Measurements from ENCODE around the gene RHEB. TPM values are rescaled to one million over a fixed set of nuclear protein-coding genes. Genes with fewer than 3 reads are reported as not detected.
A peak's percentile ranks its signal among the peaks of the same experiment; 100 is the strongest.
"Not testable (repeated sequence)": the region's sequence is repeated elsewhere in the genome, so short reads cannot be mapped to it uniquely, and the experiment has no call there.

Gene RHEB
- total RNA-seq, 1 donor from 2014 or later, result 68.6 TPM

DNA sequence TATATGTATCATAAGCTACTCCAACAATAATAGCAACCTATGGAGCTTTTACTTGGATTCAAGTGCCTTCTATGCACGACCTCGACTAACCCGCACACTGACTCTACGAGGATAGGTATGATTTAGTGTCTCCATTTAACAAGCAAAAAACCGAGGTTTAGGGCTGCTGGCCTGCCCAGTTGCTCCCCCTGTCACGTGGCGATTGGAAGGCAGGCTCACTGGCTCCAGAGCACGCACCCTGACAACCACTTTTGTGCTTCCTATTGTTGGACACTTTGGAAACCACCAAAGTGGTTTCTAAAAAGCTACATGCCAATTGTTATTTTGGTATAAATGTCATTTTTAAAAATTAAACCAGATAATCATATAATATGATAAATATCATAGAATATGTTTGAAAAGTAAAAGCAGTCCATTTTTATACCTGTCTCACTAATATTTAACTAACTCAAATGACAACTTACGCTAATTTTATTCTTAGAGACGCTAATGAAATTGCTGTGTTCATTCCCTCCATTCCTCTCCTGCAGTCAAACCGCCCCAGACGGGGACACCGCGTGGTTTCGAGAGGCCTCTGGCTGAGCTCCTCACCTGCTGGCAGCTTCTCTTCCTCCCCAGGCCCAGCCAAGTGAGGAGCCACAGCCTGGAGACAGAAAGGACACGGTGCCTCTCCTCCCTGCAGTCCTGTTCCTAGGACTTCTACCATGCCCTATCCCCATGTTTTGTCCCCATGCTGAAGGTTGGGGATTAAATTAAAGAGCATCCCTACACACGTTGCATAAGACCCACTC, 22.2 kb upstream of the RHEB start:
- intact Hi-C loops (cut with DNase I), result no loop called here
- peaks cover 10 to 25% of the 10 kb centered on the region in 2 donors for H3K4me1 ChIP-seq
- DNase-seq (ENCODE audit: low spot score in 2 of 2), result no peak
- no peak overlapping the region for H3K27ac ChIP-seq
- no peaks in the 10 kb centered on the region for H3K9me3 ChIP-seq
- H3K36me3 ChIP-seq, result no peaks in the 10 kb centered on the region
- no peak overlapping the region for H3K4me3 ChIP-seq
- TF ChIP-seq, protein P1, sequence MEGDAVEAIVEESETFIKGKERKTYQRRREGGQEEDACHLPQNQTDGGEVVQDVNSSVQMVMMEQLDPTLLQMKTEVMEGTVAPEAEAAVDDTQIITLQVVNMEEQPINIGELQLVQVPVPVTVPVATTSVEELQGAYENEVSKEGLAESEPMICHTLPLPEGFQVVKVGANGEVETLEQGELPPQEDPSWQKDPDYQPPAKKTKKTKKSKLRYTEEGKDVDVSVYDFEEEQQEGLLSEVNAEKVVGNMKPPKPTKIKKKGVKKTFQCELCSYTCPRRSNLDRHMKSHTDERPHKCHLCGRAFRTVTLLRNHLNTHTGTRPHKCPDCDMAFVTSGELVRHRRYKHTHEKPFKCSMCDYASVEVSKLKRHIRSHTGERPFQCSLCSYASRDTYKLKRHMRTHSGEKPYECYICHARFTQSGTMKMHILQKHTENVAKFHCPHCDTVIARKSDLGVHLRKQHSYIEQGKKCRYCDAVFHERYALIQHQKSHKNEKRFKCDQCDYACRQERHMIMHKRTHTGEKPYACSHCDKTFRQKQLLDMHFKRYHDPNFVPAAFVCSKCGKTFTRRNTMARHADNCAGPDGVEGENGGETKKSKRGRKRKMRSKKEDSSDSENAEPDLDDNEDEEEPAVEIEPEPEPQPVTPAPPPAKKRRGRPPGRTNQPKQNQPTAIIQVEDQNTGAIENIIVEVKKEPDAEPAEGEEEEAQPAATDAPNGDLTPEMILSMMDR (IDR thresholded peaks at IDR 0.05), result no peak
- H3K27me3 ChIP-seq, result no peaks in the 10 kb centered on the region

DNA sequence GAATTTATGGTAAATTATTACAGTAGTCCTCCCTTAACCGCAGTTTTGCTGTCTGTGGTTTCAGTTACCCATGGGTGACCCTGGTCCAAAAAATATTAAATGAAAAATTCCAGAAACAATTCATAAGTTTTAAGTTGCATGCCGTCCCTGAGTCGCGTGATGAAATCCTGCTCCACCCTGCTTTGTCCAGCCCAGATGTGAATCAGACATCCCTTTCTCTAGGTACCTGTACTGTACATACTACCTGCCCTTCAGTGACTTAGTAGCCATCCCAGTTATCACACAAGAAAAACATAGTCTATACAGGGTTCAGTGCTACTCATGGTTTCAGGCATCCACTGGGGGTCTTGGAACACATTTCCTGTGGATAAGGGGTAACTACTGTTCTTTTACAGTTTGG, 20.5 kb upstream of the RHEB start:
- no peak overlapping the region for H3K27ac ChIP-seq
- DNase-seq (ENCODE audit: low spot score in 2 of 2), result no peak
- H3K4me1 ChIP-seq, result peaks cover 10 to 25% of the 10 kb centered on the region in 2 donors
- TF ChIP-seq, protein P1 (IDR thresholded peaks at IDR 0.05), result no peak
- no peaks in the 10 kb centered on the region for H3K27me3 ChIP-seq
- no peaks in the 10 kb centered on the region for H3K36me3 ChIP-seq
- intact Hi-C loops (cut with DNase I), result no loop called here
- H3K9me3 ChIP-seq, result no peaks in the 10 kb centered on the region
- H3K4me3 ChIP-seq, result no peak overlapping the region

DNA sequence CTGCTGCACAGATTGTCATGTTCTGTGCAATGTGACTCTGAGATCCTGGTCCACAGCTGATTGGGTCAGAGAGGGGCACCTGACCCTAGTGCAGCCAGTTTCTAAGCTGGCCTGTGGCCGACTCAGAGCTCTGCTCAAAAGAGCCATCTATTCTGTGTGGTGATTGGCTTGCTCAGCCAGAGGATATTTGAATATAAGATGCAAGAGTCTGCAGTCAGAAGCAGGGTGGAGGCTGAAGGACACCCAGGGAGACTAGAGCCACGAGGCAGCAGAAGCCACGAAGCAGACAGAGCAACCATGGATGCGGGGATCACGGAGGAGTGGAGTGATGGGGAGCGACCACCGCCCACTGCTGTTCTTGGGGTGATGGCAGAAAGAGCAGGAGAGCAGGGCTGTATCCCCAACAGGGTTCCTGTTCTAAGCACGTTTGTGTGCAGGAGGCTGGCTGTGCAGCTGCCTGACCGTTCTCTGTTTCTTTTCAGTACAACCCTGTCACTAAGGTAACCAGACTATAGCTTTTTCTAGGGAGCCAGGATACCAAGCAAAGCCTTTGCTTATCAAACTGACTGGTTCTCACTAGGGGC, 19.5 kb upstream of the RHEB start:
- Histone ChIP-seq H3K9me3 (no peaks in the 10 kb centered on the region), H3K27me3 (no peaks in the 10 kb centered on the region), H3K4me3 (no peak overlapping the region), H3K27ac (peak overlapping the region; percentile 70 to 76), H3K4me1 (peaks cover 10 to 25% of the 10 kb centered on the region in 2 donors), H3K36me3 (no peaks in the 10 kb centered on the region)
- intact Hi-C loops (cut with DNase I), result no loop called here
- DNase-seq (ENCODE audit: low spot score in 2 of 2), result no peak
- TF ChIP-seq, protein P1 (IDR thresholded peaks at IDR 0.05), result no peak

DNA sequence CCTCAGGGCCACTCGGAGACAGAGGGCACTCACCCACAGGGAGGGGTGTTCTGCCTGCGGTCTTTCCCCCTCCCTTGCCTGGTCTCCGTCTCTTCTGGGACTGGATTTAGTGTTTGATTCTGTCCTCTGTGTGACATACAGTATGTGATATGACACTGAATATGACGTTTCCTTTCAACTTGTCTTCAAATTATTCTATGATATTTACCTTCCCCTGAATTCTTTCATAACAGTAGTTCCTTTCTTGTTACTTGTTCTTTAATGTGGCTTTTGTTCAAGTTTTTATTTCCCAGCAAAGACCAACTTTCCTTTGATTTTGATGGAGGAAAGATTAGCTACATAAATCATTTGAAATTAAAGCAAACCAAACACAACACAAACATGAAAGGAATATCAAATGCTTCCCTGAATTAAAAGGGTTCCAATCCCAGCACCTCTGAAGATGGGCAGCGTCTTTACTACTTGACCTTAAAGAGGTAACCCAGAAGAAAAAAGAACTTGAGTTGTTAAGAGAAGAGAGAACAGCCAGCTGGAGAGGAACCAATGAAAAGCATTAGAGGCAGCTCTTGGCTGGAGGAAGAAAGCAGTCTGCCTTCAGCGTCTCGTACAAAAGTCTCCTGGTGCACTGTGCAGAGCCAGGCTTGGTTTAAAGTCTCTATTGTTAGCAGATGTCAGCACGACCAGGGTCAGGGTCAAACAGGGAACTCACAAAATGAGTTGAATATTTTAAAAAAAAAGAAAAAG, 18.3 kb upstream of the RHEB start:
- peak overlapping the region; percentile 70 to 76 for H3K27ac ChIP-seq
- intact Hi-C loops (cut with DNase I), result no loop called here
- DNase-seq (ENCODE audit: low spot score in 2 of 2), result no peak
- TF ChIP-seq, protein P1 (IDR thresholded peaks at IDR 0.05), result no peak
- peaks cover 10 to 25% of the 10 kb centered on the region in 2 donors for H3K4me1 ChIP-seq
- H3K27me3 ChIP-seq, result no peaks in the 10 kb centered on the region
- no peaks in the 10 kb centered on the region for H3K9me3 ChIP-seq
- H3K4me3 ChIP-seq, result peak overlapping the region; percentile 7 to 14
- no peaks in the 10 kb centered on the region for H3K36me3 ChIP-seq

DNA sequence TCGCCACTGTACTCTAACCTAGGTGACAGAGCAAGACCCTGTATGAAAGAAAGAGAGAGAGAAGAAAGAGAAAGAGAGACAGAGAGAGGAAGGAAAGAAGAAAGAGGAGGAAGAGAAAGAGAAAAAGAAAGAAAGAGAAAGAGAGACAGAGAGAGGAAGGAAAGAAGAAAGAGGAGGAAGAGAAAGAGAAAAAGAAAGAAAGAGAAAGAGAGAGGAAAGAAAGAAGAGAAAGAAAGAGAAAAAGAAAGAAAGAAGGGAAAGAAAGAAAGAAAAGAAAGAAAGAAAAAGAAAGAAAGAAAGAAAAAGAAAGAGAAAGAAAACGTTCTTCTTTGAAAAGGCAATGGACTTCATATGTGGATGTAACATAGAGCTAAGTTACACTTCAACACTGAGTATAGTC, 16.5 kb upstream of the RHEB start:
- H3K36me3 ChIP-seq; H3K4me3 ChIP-seq; DNase-seq (ENCODE audit: low spot score in 2 of 2); H3K9me3 ChIP-seq; H3K27ac ChIP-seq; H3K27me3 ChIP-seq; intact Hi-C loops (cut with DNase I): not testable (repeated sequence)
- peaks cover 10 to 25% of the 10 kb centered on the region in 2 donors for H3K4me1 ChIP-seq

DNA sequence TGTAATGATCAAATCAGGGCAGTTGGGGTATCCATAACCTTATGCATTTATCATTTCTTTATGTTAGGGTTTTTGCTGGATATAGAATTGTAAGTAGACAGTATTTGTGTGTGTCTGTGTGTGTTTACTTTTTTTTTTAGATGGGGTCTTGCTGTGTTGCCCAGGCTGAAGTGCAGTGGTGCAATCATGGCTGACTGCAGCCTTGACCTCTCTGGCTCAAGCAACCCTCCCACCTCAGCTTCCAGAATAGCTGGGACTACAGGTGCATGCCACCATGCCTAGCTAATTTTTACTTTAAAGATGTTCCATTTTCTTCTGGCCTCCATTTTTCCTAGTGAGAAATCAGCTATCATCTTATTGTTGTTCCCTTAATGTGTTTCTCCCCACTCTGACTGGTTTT, 10.1 kb upstream of the RHEB start:
- Histone ChIP-seq H3K36me3 (no peaks in the 10 kb centered on the region), H3K4me3 (no peak overlapping the region), H3K4me1 (no peaks in the 10 kb centered on the region), H3K9me3 (peaks cover 7 to 15% of the 10 kb centered on the region in 2 donors), H3K27me3 (no peaks in the 10 kb centered on the region), H3K27ac (no peak overlapping the region)
- DNase-seq (ENCODE audit: low spot score in 2 of 2), result no peak
- TF ChIP-seq, protein P1 (IDR thresholded peaks at IDR 0.05), result no peak
- intact Hi-C loops (cut with DNase I), result no loop called here
